PC-9 (cell line): ENCODE measurements around the gene NPEPL1.

Experiments used
- EZH2 ChIP-seq: fragments of 200-600 bp; sonication (generic); IDR thresholded peaks from 2 replicates; pipeline ENCODE4 v1.8.0; 2017; ENCODE audit warnings: antibody characterized with exemption, low read depth
- TF ChIP-seq, protein P1 (sequence below): fragments of 200-600 bp; sonication (generic); conservative IDR thresholded peaks from 2 replicates; pipeline ENCODE4 v1.6.1; 2017; ENCODE audit warnings: mixed run types, antibody characterized with exemption, mild to moderate bottlenecking, moderate library complexity

- TF ChIP-seq, protein P1, sequence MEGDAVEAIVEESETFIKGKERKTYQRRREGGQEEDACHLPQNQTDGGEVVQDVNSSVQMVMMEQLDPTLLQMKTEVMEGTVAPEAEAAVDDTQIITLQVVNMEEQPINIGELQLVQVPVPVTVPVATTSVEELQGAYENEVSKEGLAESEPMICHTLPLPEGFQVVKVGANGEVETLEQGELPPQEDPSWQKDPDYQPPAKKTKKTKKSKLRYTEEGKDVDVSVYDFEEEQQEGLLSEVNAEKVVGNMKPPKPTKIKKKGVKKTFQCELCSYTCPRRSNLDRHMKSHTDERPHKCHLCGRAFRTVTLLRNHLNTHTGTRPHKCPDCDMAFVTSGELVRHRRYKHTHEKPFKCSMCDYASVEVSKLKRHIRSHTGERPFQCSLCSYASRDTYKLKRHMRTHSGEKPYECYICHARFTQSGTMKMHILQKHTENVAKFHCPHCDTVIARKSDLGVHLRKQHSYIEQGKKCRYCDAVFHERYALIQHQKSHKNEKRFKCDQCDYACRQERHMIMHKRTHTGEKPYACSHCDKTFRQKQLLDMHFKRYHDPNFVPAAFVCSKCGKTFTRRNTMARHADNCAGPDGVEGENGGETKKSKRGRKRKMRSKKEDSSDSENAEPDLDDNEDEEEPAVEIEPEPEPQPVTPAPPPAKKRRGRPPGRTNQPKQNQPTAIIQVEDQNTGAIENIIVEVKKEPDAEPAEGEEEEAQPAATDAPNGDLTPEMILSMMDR = no peak
- no peak for TF ChIP-seq EZH2
Measured at GRCh38 chr20:58716476-58717277, 24.1 kb downstream of the NPEPL1 start.
